SK-N-MC (cell line): ENCODE measurements around the gene C10orf62.

Experiments
- DNase-seq: peaks from one replicate; pipeline ENCODE4 v3.0.0-alpha.2; 2011; ENCODE audit warnings: low read depth, low spot score
- H3K27ac ChIP-seq: fragments of 200-600 bp; sonication (generic); 2 replicates; pipeline ENCODE4 v1.5.1; 2016; ENCODE audit warnings: mixed run types
- H3K36me3 ChIP-seq: fragments of 200-600 bp; sonication (generic); 2 replicates; pipeline ENCODE4 v1.6.1; 2017; ENCODE audit warnings: antibody characterized with exemption, low read length, mixed read lengths; ENCODE audit not compliant: insufficient read depth
- H3K4me3 ChIP-seq: fragments of 200-600 bp; sonication (generic); 2 replicates; pipeline ENCODE4 v1.5.1; 2016
- H3K9ac ChIP-seq: fragments of 200-600 bp; sonication (generic); 2 replicates; pipeline ENCODE4 v1.8.0; 2017; ENCODE audit warnings: mixed run types, mixed read lengths; ENCODE audit not compliant: insufficient read length
- H3K9me3 ChIP-seq: fragments of 200-600 bp; sonication (generic); 2 replicates; pipeline ENCODE4 v1.6.1; 2017; ENCODE audit warnings: low read depth, mild to moderate bottlenecking, antibody characterized with exemption, low read length, moderate library complexity, mixed read lengths
- EZH2 ChIP-seq: fragments of 200-600 bp; sonication (generic); IDR thresholded peaks from one replicate; pipeline ENCODE4 v1.6.1; 2017; ENCODE audit warnings: antibody characterized with exemption
- FOXP2 ChIP-seq: optimal IDR thresholded peaks from 2 replicates; pipeline ENCODE3; 2011; ENCODE audit warnings: mild to moderate bottlenecking, moderate library complexity; ENCODE audit not compliant: insufficient read depth; ENCODE audit errors: extremely low read length, control extremely low read depth
- POLR2AphosphoS5 ChIP-seq: IDR thresholded peaks from 2 replicates; pipeline ENCODE4 v1.6.1; 2012; ENCODE audit warnings: mild to moderate bottlenecking, low read depth, low read length, borderline replicate concordance

C10orf62 gene

GRCh38 chr10:97589479-97589878 lies at the start of gene C10orf62:
Gene C10orf62, plus strand, starts transcription at chr10:97589721. Its CDS starts 177 bp downstream, at chr10:97589898.
- H3K36me3 ChIP-seq = no peaks in the 10 kb centered on the region
- no peak within 1 kb of the TSS for H3K9ac ChIP-seq
- TF ChIP-seq FOXP2 (no peak), POLR2AphosphoS5 (no peak), EZH2 (no peak)
- DNase-seq = no peak
- no peaks in the 10 kb centered on the region for H3K9me3 ChIP-seq
- no peak within 1 kb of the TSS for H3K4me3 ChIP-seq
- no peak within 1 kb of the TSS for H3K27ac ChIP-seq

DNA sequence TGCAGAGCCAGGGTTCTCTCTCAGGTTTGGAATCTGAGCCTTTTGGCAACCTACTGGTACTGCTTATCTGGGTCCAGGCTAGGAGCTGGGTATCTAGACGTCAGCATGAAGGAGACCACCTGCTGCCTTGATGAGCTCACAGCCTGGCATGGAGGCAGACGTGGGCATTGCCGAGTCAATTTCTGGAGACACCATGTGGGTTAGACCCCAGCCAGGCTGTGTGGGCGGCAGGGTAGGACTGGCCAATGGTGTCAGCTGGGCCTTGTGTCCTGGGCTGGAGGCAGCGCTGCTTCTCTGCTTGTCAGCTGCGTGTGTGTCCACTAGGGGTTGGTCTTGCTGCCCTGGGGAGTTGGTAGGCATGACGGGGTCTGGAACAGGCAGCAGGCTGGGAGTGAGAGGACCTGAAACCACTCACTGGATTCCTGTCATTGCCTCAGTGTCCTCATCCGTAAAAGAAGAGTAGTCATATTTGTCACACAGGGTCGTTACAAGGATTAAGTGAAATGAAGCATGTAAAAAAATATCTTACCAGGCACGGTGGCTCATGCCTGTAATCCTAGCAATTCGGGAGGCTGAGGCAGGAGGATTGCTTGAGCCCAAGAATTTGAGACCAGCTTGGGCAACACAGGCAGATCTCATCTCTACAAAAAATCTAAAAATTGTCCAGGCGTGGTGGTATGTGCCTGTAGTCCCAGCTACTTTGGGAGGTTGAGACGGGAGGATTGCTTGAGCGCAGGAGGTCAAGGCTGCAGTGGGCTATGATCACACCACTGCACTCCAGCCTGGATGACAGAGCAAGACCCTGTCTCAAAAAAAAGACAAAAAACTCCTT lies 48.6 kb upstream of the C10orf62 start:
- Histone ChIP-seq H3K27ac (no peak overlapping the region), H3K9me3 (no peaks in the 10 kb centered on the region), H3K9ac (no peak overlapping the region), H3K4me3 (no peak overlapping the region), H3K36me3 (no peaks in the 10 kb centered on the region)
- no peak for TF ChIP-seq EZH2
- no peak for TF ChIP-seq POLR2AphosphoS5
- TF ChIP-seq FOXP2 = no peak
- DNase-seq = no peak

GRCh38 chr10:97542169-97543024 lies 47.1 kb upstream of the C10orf62 start:
- no peak for TF ChIP-seq FOXP2
- DNase-seq = no peak
- Histone ChIP-seq H3K36me3 (no peaks in the 10 kb centered on the region), H3K9ac (no peak overlapping the region), H3K27ac (no peak overlapping the region), H3K9me3 (no peaks in the 10 kb centered on the region), H3K4me3 (no peak overlapping the region)

DNA sequence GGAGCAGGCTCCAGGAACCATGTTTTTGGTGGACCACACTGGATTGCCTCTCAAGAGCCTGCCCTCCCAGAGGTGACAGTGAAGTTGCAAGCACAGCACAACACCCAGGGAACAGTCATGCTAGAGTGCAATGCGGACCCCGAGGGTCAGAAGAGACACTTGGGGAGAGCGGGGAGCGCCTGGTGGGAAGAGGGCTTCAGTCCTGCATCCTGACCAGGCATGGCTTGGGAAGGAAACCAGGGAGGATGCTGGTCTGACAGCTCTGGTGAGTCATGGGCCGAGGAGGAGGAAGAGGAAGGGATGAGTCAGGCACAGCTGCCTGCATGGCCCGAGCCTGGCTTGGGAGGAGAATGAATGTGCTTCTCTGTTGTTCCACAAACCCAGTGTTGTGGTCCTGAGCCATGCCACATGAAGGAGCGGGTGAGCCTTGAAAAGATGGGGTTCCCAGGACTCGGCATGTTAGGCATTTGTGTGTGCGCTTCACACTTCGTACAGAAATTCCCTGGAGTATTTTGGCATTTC lies 46.4 kb upstream of the C10orf62 start:
- Histone ChIP-seq H3K27ac (no peak overlapping the region), H3K9me3 (no peaks in the 10 kb centered on the region), H3K36me3 (no peaks in the 10 kb centered on the region), H3K4me3 (no peak overlapping the region), H3K9ac (no peak overlapping the region)
- TF ChIP-seq POLR2AphosphoS5 (no peak), EZH2 (no peak)
- DNase-seq = no peak

GRCh38 chr10:97546456-97547270 lies 42.9 kb upstream of the C10orf62 start:
- H3K27ac ChIP-seq = no peak overlapping the region
- H3K9ac ChIP-seq = no peak overlapping the region
- no peaks in the 10 kb centered on the region for H3K36me3 ChIP-seq
- no peak overlapping the region for H3K4me3 ChIP-seq
- no peak for DNase-seq
- no peaks in the 10 kb centered on the region for H3K9me3 ChIP-seq
- no peak for TF ChIP-seq POLR2AphosphoS5
- no peak for TF ChIP-seq EZH2
- no peak for TF ChIP-seq FOXP2

DNA sequence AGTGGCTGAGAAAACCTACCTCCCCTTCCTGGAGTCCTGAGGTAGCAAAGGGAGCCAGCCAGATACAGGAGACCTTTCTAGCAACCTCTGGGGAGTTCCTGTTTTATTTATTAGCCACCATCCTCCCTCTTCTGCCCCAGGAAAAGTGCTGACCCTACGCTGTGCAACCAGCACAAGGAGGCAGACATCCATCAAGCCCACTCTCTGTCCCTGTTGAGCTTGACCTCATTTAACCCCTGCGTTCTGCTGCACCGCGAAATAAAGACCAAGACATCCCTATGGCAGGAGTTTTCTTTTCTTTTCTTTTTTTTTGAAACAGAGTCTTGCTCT lies 42.3 kb upstream of the C10orf62 start:
- Histone ChIP-seq H3K27ac (no peak overlapping the region), H3K36me3 (no peaks in the 10 kb centered on the region), H3K4me3 (no peak overlapping the region), H3K9ac (no peak overlapping the region), H3K9me3 (no peaks in the 10 kb centered on the region)
- DNase-seq = no peak
- no peak for TF ChIP-seq POLR2AphosphoS5

DNA sequence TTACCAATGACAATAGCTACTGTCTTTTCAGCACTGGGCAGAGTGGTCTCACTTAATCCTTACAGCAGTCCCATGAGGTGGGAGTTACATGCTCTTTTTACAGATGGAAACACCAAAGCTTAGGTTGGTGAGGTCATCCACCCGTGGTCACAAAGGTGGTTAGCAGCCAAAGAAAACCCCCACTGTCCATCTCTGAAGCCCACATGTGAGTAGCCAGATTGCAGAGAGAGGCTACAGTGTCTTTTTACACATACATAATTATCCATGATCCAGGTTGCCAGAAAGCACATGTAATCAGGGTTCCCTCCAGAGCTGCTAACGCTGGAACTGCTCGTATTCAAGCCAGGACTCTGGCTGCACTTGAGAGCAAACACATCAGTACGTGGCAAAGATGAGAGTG lies 41.6 kb upstream of the C10orf62 start:
- no peak for DNase-seq
- H3K36me3 ChIP-seq = no peaks in the 10 kb centered on the region
- H3K4me3 ChIP-seq = no peak overlapping the region
- no peak overlapping the region for H3K9ac ChIP-seq
- H3K9me3 ChIP-seq = no peaks in the 10 kb centered on the region
- H3K27ac ChIP-seq = no peak overlapping the region
- TF ChIP-seq EZH2 (no peak), FOXP2 (no peak), POLR2AphosphoS5 (no peak)

DNA sequence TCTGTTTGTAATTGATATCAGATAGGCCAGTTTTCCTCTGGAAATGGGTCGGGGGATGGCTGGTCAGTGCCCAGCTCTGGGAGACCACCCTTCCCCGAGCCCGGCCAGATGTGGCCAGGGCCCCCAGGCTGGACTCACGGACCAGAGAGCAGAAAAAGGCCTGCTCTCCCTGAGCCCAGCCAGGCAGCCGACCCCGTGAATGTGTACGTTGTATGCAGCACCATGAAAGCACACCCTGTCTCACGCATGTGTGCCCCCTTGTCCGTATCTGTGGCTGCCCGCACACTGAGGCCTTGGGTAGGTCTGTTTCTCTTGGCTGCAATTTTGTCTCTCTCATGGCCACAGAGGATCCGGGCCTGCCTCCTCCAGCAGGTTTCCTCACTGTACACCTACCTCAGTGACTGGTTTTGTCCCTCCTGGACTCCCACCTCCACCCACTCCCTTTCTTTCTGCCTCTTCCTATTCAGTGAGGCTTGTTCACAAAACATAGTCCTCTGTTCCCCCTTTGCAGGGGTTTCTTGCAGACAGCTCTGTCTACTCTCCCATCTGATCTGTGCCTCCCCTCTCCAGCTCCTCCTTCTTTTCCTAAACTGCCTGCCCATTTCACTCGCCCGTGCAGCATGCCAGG lies 40.6 kb upstream of the C10orf62 start:
- no peak overlapping the region for H3K27ac ChIP-seq
- H3K9ac ChIP-seq = no peak overlapping the region
- no peak overlapping the region for H3K4me3 ChIP-seq
- no peaks in the 10 kb centered on the region for H3K9me3 ChIP-seq
- DNase-seq = no peak
- H3K36me3 ChIP-seq = no peaks in the 10 kb centered on the region
- no peak for TF ChIP-seq POLR2AphosphoS5
- no peak for TF ChIP-seq EZH2
- TF ChIP-seq FOXP2 = no peak
